HepG2 (cell line): ENCODE measurements around the gene FITM1. TPM values are rescaled to one million over a fixed set of nuclear protein-coding genes. Genes with fewer than 3 reads are reported as not detected.

Experiments
- HNRNPL ChIP-seq: fragments of 200-400 bp; formaldehyde crosslinking; IDR thresholded peaks from 2 replicates; pipeline ENCODE4 v1.6.1; 2017; ENCODE audit warnings: mild to moderate bottlenecking, low read depth, low read length
- JARID2 ChIP-seq: sonication (generic); formaldehyde crosslinking; IDR thresholded peaks from 2 replicates; pipeline ENCODE4 v1.8.1; 2023; ENCODE audit warnings: missing genetic modification reagents, inconsistent platforms; ENCODE audit not compliant: insufficient replicate concordance
- MTA1 ChIP-seq: sonication (generic); formaldehyde crosslinking; IDR thresholded peaks from 2 replicates; pipeline ENCODE4 v1.4.0; 2020; ENCODE audit warnings: missing genetic modification reagents, mild to moderate bottlenecking, borderline replicate concordance
- NRL ChIP-seq: sonication (generic); formaldehyde crosslinking; IDR thresholded peaks from 2 replicates; pipeline ENCODE4 v1.5.0; 2020; ENCODE audit warnings: missing genetic modification reagents, mild to moderate bottlenecking, moderate library complexity, borderline replicate concordance
- POLR2G ChIP-seq: fragments of 200-400 bp; formaldehyde crosslinking; IDR thresholded peaks from 2 replicates; pipeline ENCODE4 v1.6.1; 2018; ENCODE audit warnings: mild to moderate bottlenecking, low read depth, low read length, moderate library complexity
- RBFOX2 ChIP-seq: fragments of 200-400 bp; formaldehyde crosslinking; IDR thresholded peaks from 2 replicates; pipeline ENCODE4 v1.6.1; 2017; ENCODE audit warnings: low read depth, mild to moderate bottlenecking, low read length
- RBM22 ChIP-seq: fragments of 200-400 bp; formaldehyde crosslinking; optimal IDR thresholded peaks from 2 replicates; pipeline ENCODE3; 2017; ENCODE audit warnings: mild to moderate bottlenecking, low read length, moderate library complexity
- SAFB2 ChIP-seq: sonication (generic); formaldehyde crosslinking; IDR thresholded peaks from 2 replicates; pipeline ENCODE4 v1.5.1; 2020; ENCODE audit warnings: missing genetic modification reagents, low read depth, mild to moderate bottlenecking, borderline replicate concordance
- SMAD3 ChIP-seq: sonication (generic); formaldehyde crosslinking; IDR thresholded peaks from 2 replicates; pipeline ENCODE4 v1.4.0; 2020; ENCODE audit warnings: missing genetic modification reagents
- SOX6 ChIP-seq, 2 experiments: fragments of 450-650 bp in 1 of 2; sonication (generic) in 1 of 2; formaldehyde crosslinking in 1 of 2; IDR thresholded peaks; 2 replicates each; pipeline versions ENCODE4 v1.4.0 to v1.6.1; 2017 to 2020; ENCODE audit warnings: antibody characterized with exemption in 1 of 2, mild to moderate bottlenecking in 1 of 2, missing genetic modification reagents in 1 of 2
- SP4 ChIP-seq: sonication (generic); formaldehyde crosslinking; IDR thresholded peaks from 2 replicates; pipeline ENCODE4 v1.8.1; 2023; ENCODE audit warnings: mild to moderate bottlenecking, missing genetic modification reagents
- ZEB1 ChIP-seq: IDR thresholded peaks from 2 replicates; pipeline ENCODE4 v1.6.1; 2012; ENCODE audit warnings: mild to moderate bottlenecking, low read depth, inconsistent platforms; ENCODE audit not compliant: insufficient replicate concordance
- ZNF225 ChIP-seq: sonication (generic); formaldehyde crosslinking; IDR thresholded peaks from 2 replicates; pipeline ENCODE4 v1.4.0; 2020; ENCODE audit warnings: mild to moderate bottlenecking, missing genetic modification reagents
- ZNF232 ChIP-seq: sonication (generic); formaldehyde crosslinking; IDR thresholded peaks from 2 replicates; pipeline ENCODE4 v1.4.0; 2020; ENCODE audit warnings: missing genetic modification reagents, borderline replicate concordance
- ZNF333 ChIP-seq: sonication (generic); formaldehyde crosslinking; IDR thresholded peaks from 2 replicates; pipeline ENCODE4 v1.4.0; 2020; ENCODE audit warnings: mild to moderate bottlenecking, missing genetic modification reagents, borderline replicate concordance
- ZNF891 ChIP-seq: sonication (generic); formaldehyde crosslinking; IDR thresholded peaks from 2 replicates; pipeline ENCODE4 v1.5.0; 2020; ENCODE audit warnings: mild to moderate bottlenecking, missing genetic modification reagents
- polyA plus RNA-seq, 8 experiments: library from polyadenylated mRNA; depleted of rRNA in 3 of 8; stranded (reverse) in 7 of 8; unstranded in 1 of 8; fragments of >200 nt; fragmentation: Illumina TruSeq in 4 of 8; extraction: Trizol in 4 of 8; gene quantifications; 2 replicates each; pipeline versions ENCODE4 v1.2.1 to v1.2.3, GENCODE V29; 2011 to 2016; ENCODE audit warnings: low read depth in 4 of 8, missing spikeins in 1 of 8, mixed read lengths in 1 of 8; ENCODE audit not compliant: insufficient read depth in 1 of 8
- total RNA-seq, 5 experiments: library from RNA; depleted of rRNA; stranded (reverse); fragments of >200 nt; fragmentation: Illumina TruSeq; extraction: Trizol; gene quantifications; 2 replicates each; pipeline ENCODE4 v1.2.3, GENCODE V29; 2016; ENCODE audit warnings: low read depth in 1 of 5
- TF ChIP-seq, protein P1 (sequence below): sonication (generic); formaldehyde crosslinking; IDR thresholded peaks from 2 replicates; pipeline ENCODE4 v1.4.0; 2020; ENCODE audit warnings: missing genetic modification reagents
- TF ChIP-seq, protein P2 (sequence below): sonication (generic); formaldehyde crosslinking; conservative IDR thresholded peaks from 2 replicates; pipeline ENCODE4 v1.8.0; 2022; ENCODE audit warnings: missing genetic modification reagents
- TF ChIP-seq, protein P3 (sequence below): sonication (generic); formaldehyde crosslinking; conservative IDR thresholded peaks from 2 replicates; pipeline ENCODE4 v1.8.1; 2023; ENCODE audit warnings: missing genetic modification reagents
- TF ChIP-seq, protein P4 (sequence below): sonication (generic); formaldehyde crosslinking; IDR thresholded peaks from 2 replicates; pipeline ENCODE4 v1.5.0; 2020; ENCODE audit warnings: missing genetic modification reagents, mild to moderate bottlenecking, borderline replicate concordance

FITM1 gene
- total and polyA plus RNA-seq, 2 of the 13 experiments (the other 11 are each of a cell fraction or from before 2014, with no cell fraction given): 2.7 to 5.8 TPM

DNA sequence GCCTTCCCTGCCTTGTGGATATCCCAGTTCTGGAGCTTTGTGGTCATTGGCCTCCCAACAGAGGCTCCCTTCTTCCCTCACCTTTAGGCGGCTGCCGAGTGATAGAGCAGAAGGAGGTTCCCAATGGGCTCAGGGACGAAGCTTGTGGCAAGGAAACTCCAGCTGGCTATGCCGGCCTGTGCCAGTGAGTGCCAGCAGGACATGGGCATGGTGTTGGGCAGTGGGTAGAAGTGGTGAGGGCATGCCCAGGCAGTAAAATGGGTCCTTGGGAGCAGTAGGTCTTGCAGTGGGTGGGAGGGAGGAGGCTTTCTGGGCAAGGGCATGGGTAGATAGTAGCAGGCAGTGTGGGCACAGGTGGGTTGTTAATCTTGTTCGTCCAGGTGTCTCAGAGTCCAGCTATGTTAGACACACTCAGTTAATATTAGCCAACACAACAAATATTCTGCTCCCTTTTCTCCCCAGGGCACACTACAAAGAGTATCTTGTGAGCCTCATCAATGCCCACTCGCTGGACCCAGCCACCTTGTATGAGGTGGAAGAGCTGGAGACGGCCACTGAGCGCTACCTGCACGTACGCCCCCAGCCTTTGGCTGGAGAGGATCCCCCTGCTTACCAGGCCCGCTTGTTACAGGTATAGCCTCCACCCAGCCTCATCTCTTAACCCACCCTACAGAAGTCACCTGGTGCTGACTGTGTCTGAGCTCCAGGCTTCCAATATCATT lies 29.5 kb downstream of the FITM1 start (continued):
- TF ChIP-seq, protein P1, sequence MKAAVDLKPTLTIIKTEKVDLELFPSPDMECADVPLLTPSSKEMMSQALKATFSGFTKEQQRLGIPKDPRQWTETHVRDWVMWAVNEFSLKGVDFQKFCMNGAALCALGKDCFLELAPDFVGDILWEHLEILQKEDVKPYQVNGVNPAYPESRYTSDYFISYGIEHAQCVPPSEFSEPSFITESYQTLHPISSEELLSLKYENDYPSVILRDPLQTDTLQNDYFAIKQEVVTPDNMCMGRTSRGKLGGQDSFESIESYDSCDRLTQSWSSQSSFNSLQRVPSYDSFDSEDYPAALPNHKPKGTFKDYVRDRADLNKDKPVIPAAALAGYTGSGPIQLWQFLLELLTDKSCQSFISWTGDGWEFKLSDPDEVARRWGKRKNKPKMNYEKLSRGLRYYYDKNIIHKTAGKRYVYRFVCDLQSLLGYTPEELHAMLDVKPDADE (CRISPR knock-in tag): no peak
- TF ChIP-seq ZNF232 (no peak), HNRNPL (peak; percentile 93), RBM22 (peak; percentile 54), SMAD3 (no peak), JARID2 (CRISPR knock-in tag) (no peak), RBFOX2 (peak; percentile 45; the same call in 1 of the 2 replicates), POLR2G (peak; percentile 22; the same call in 1 of the 2 replicates), ZNF891 (CRISPR knock-in tag) (peak; percentile 46; the same call in 1 of the 2 replicates), ZNF225 (peak; percentile 30; the same call in 1 of the 2 replicates), SOX6 (IDR thresholded peaks at IDR 0.05) (no peak), SOX6 (CRISPR knock-in tag; IDR thresholded peaks at IDR 0.05) (no peak), SP4 (CRISPR knock-in tag) (no peak), ZEB1 (peak; percentile 3), ZNF333 (peak; percentile 59; the same call in 1 of the 2 replicates), NRL (0 out of 2 replicates have a peak, but pooled peaks have one; percentile 45), MTA1 (CRISPR knock-in tag) (peak; percentile 60; the same call in 1 of the 2 replicates), SAFB2 (peak; percentile 61; the same call in 1 of the 2 replicates)
- TF ChIP-seq, protein P2, sequence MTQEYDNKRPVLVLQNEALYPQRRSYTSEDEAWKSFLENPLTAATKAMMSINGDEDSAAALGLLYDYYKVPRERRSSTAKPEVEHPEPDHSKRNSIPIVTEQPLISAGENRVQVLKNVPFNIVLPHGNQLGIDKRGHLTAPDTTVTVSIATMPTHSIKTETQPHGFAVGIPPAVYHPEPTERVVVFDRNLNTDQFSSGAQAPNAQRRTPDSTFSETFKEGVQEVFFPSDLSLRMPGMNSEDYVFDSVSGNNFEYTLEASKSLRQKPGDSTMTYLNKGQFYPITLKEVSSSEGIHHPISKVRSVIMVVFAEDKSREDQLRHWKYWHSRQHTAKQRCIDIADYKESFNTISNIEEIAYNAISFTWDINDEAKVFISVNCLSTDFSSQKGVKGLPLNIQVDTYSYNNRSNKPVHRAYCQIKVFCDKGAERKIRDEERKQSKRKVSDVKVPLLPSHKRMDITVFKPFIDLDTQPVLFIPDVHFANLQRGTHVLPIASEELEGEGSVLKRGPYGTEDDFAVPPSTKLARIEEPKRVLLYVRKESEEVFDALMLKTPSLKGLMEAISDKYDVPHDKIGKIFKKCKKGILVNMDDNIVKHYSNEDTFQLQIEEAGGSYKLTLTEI: no peak
- TF ChIP-seq, protein P3, sequence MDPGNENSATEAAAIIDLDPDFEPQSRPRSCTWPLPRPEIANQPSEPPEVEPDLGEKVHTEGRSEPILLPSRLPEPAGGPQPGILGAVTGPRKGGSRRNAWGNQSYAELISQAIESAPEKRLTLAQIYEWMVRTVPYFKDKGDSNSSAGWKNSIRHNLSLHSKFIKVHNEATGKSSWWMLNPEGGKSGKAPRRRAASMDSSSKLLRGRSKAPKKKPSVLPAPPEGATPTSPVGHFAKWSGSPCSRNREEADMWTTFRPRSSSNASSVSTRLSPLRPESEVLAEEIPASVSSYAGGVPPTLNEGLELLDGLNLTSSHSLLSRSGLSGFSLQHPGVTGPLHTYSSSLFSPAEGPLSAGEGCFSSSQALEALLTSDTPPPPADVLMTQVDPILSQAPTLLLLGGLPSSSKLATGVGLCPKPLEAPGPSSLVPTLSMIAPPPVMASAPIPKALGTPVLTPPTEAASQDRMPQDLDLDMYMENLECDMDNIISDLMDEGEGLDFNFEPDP: 0 out of 2 replicates have a peak, but pooled peaks have one; percentile 82
- TF ChIP-seq, protein P4, sequence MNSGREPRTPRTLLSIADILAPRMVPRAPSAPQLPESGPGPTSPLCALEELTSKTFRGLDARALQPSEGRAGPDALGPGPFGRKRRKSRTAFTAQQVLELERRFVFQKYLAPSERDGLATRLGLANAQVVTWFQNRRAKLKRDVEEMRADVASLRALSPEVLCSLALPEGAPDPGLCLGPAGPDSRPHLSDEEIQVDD (CRISPR knock-in tag): peak; percentile 49; the same call in 1 of the 2 replicates
